GM12892 (cell line): ENCODE data around the gene WFDC6.

ENCODE experiments used
- POLR2A ChIP-seq: IDR thresholded peaks from 2 replicates; pipeline ENCODE4 v1.6.1; 2011; ENCODE audit warnings: low read depth, low read length, control low read depth
- TAF1 ChIP-seq: IDR thresholded peaks from 2 replicates; pipeline ENCODE4 v1.6.1; 2011; ENCODE audit warnings: low read depth, mild to moderate bottlenecking, control low read depth, low read length, borderline replicate concordance

DNA sequence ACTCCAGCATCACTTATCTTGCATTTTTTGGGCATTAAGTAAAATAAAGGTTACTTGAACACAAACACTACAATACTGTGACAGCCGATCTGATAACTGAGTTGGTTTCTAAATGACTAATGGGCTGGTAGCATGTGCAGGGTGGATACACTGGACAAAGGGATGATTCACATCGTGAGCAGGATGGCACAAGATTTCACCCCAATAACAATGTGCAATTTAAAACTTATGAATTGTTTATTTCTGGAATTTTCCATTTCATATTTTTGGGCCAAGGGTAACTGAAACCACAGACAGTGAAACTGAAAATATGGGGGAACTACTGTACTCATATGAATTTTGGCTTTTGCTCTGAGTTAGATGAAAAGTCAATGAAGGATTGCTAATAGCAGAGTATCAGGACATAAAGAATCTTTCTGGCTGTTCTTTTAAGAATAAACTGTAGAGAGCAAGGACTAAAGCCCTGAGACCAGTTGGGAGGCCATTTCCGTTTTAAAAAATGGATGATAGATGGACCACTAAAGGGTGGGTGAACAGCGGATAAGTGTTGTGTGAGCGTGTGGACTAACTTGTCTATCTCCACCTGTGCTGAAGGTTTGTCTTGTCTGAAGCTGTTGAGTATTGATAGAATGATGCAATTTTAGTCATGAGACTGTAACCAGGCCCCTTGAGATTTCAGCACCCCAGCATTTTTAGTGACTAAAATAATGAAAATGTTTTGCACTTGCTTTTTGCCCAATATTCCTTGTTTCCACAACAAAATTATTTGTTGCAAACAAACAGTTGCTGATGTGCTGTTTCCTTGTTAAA is 32.1 kb downstream of the WFDC6 start:
- TF ChIP-seq POLR2A (no peak), TAF1 (no peak)
